Heart left ventricle (tissue), 16 donors: ENCODE measurements around the gene EVL. TPM values are rescaled to one million over a fixed set of nuclear protein-coding genes. Genes with fewer than 3 reads are reported as not detected.
A peak's percentile ranks its signal among the peaks of the same experiment; 100 is the strongest.
"Not testable (repeated sequence)": the region's sequence is repeated elsewhere in the genome, so short reads cannot be mapped to it uniquely, and the experiment has no call there.

Experiments
- ATAC-seq, 4 donors: fragments of 200-7000 bp; cut with Tn5 transposase; one replicate each; pipeline ENCODE4 v1.9.1; 2020 to 2022; ENCODE audit warnings: moderate library complexity in 4 of 4, mild to moderate bottlenecking in 3 of 4, moderate number of reproducible peaks in 1 of 4
- DNase-seq, 5 donors: peaks; one replicate each; pipeline ENCODE4 v3.0.0-alpha.2; 2020
- H3K27ac ChIP-seq, 12 donors: fragments of 200-600 bp; sonication (generic) in 4 of 12; one replicate each; pipeline versions ENCODE4 v1.5.0 to v1.8.0; 2016 to 2022; ENCODE audit warnings: mild to moderate bottlenecking in 2 of 12
- H3K27me3 ChIP-seq, 9 donors: fragments of 200-600 bp; sonication (generic) in 2 of 9; one replicate each; pipeline versions ENCODE4 v1.5.1 to v1.8.0; 2016 to 2022; ENCODE audit warnings: mild to moderate bottlenecking in 3 of 9
- H3K36me3 ChIP-seq, 9 donors: fragments of 200-600 bp; sonication (generic) in 2 of 9; one replicate each; pipeline versions ENCODE4 v1.5.0 to v1.8.0; 2018 to 2022; ENCODE audit warnings: mild to moderate bottlenecking in 2 of 9
- H3K4me1 ChIP-seq, 12 donors: fragments of 200-600 bp; sonication (generic) in 4 of 12; one replicate each; pipeline versions ENCODE4 v1.5.0 to v1.8.0; 2016 to 2022; ENCODE audit warnings: mild to moderate bottlenecking in 3 of 12
- H3K4me3 ChIP-seq, 12 donors: fragments of 200-600 bp; sonication (generic) in 4 of 12; one replicate each; pipeline versions ENCODE4 v1.5.0 to v1.8.0; 2017 to 2022; ENCODE audit warnings: mild to moderate bottlenecking in 9 of 12, moderate library complexity in 4 of 12
- H3K9me3 ChIP-seq, 12 donors: fragments of 200-600 bp; sonication (generic) in 4 of 12; one replicate each; pipeline versions ENCODE4 v1.5.0 to v1.8.0; 2016 to 2022; ENCODE audit warnings: mild to moderate bottlenecking in 1 of 12
- POLR2A ChIP-seq, 2 donors: fragments of 450-650 bp; IDR thresholded peaks; one replicate each; pipeline ENCODE4 v1.6.1; 2017; ENCODE audit warnings: antibody characterized with exemption in 2 of 2, mild to moderate bottlenecking in 2 of 2, moderate library complexity in 2 of 2
- whole genome bisulfite sequencing, 4 donors: extraction: QIAGEN DNeasy Blood & Tissue Kit in 2 of 4; methylation state at CpG; one replicate each; pipeline versions ENCODE4 v1.1.5 to v1.1.7; 2013 to 2018; 5-methylcytosine and 5-hydroxymethylcytosine counted together
- intact Hi-C, 10 donors: fragments of 100-400 bp; cut with DNase I; formaldehyde crosslinking; loops; one replicate each; pipeline versions ENCODE4 v1.11.1 to v1.14.2; 2022
- polyA plus RNA-seq, 2 donors: library from polyadenylated mRNA; stranded (reverse); fragments of 200-250 nt; gene quantifications; one replicate each; pipeline ENCODE4 v1.2.3, GENCODE V29; 2013
- total RNA-seq, 9 donors: library from RNA; depleted of rRNA in 2 of 9; stranded (reverse); fragments of >200 nt in 2 of 9; fragmentation: NEBNext Ultra II Directional in 3 of 9; extraction: Animal tissue kit (Norgen Biotek cat#: 25700) in 3 of 9; gene quantifications; one replicate each; pipeline versions ENCODE4 v1.1.0 to v1.2.4, GENCODE V29; 2016 to 2023
- TF ChIP-seq, protein P1 (sequence below), 12 donors: fragments of 200-600 bp; sonication (generic) in 4 of 12; IDR thresholded peaks; one replicate each; pipeline versions ENCODE4 v1.5.0 to v1.8.0; 2018 to 2022; ENCODE audit warnings: antibody characterized with exemption in 12 of 12, mild to moderate bottlenecking in 5 of 12
- donor health status: ischemic (EF 13 %, LVEDD 7.1; RV severe dilation, severe dysfunction).
- donor health status: healthy with polysubstance abuse.
- donor health status: DM: no; HTN: yes; CAD: no.
- donor health status: DM: no; HTN: no; CAD: no.
- donor health status: ischemic (EF 25% LVEDD 6.9; RV normal size, moderate dysfunction).
- donor health status: ischemic (EF 25% LVEDD 5.7; RV mildly dilated, moderate dysfunction).
- donor health status: healthy.
- donor health status: DM: yes; HTN: yes; CAD: no.
- donor health status: ischemic (EF 35%, LVEDD 5.7; RV mildly dilated, moderate dysfunction).
- donor health status: nonischemic (EF 11% LVEDD 7.7; RV severe dilation, severe dysfunction).
- donor health status: DM: yes; HTN: yes; CAD: no.
- donor health status: PGD.
- donor health status: ischemic (EF 29% LVEDD 5.4; RV normal size, mild dysfunction).
- donor health status: nonischemic (EF 23%, LVEDD 6.1; RV moderate dilation, normal function).

EVL gene
- total and polyA plus RNA-seq, 11 donors, result 23.8 to 116 (median 39.9) TPM

DNA sequence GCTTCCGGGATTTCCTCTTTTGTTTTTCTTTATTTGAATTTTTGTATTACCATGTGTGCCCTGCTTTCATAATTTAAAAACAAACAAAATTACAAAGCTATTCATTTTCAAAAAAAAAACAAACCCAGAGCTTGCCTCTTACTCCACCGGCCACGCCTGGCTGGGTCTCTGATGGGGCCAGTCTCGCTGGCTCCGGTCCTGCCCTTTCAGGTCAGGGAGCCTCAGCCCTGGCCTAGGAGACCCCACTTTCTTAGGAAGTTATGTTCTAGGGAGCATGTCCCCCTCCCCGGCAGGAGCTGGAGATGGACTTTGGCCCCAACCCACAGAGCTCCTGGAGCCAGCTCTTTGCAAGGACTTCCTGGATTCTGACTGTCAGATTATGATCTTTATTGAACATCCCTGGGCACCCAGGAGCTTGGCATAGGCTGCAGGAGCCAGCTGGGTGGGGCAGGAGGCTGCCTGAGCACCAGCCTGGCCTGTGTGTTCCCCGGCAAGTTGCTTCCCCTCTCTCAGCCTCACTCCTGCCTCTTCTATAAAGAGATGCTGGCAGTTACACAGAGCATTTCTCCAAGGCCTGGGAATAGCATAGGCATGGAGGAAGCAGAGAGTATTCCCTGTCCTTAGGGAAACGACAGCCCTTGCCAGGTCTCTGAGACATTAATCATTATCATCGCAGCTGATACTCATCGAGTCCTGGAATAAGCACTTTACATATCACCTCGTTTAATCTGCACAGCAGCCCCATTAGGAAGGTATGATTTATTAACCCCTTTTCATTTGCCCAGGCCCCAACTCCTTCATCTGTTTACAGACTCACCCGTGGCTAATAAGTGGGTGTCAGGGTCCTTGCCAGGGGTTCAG is 90.8 kb downstream of the EVL start:
- H3K9me3 ChIP-seq, result peaks cover 0 to 11% (median 6%) of the 10 kb centered on the region in 12 donors
- no peak overlapping the region for H3K27ac ChIP-seq
- TF ChIP-seq POLR2A (IDR thresholded peaks at IDR 0.05), result no peak
- TF ChIP-seq, protein P1, sequence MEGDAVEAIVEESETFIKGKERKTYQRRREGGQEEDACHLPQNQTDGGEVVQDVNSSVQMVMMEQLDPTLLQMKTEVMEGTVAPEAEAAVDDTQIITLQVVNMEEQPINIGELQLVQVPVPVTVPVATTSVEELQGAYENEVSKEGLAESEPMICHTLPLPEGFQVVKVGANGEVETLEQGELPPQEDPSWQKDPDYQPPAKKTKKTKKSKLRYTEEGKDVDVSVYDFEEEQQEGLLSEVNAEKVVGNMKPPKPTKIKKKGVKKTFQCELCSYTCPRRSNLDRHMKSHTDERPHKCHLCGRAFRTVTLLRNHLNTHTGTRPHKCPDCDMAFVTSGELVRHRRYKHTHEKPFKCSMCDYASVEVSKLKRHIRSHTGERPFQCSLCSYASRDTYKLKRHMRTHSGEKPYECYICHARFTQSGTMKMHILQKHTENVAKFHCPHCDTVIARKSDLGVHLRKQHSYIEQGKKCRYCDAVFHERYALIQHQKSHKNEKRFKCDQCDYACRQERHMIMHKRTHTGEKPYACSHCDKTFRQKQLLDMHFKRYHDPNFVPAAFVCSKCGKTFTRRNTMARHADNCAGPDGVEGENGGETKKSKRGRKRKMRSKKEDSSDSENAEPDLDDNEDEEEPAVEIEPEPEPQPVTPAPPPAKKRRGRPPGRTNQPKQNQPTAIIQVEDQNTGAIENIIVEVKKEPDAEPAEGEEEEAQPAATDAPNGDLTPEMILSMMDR (IDR thresholded peaks at IDR 0.05), result no peak
- intact Hi-C loops, result no loop called here
- DNase-seq (no peak), ATAC-seq (no peak)
- no peaks in the 10 kb centered on the region for H3K36me3 ChIP-seq
- 75 to 79% (median 76%) methylated on average over 12 of the region's 12 CpGs for WGBS, 4 donors
- H3K4me1 ChIP-seq, result peaks cover 0 to 15% (median 7%) of the 10 kb centered on the region in 12 donors
- peaks cover 18 to 44% (median 26%) of the 10 kb centered on the region in 9 donors for H3K27me3 ChIP-seq
- H3K4me3 ChIP-seq, result no peak overlapping the region

DNA sequence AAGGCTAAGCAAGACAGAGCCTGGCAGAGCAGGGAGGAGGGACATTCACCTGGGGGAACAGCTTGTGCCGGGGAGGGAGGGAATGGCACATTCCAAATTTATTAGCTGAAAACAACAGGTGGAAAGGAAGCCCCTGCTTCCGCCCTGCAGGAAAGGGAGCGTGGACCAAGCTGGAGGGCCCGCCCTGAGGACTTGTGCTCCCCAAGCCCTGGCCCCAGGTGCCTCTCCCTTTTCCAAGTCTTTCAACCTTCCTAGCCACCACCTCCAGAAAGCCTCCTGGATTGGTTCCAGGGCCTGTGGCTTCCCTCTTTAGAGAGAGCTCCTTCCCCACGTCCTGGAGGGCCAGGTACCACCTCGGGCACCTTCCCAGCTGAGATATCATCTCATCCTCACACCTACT is 91.6 kb downstream of the EVL start:
- no peak for DNase-seq
- intact Hi-C loops, result no loop called here
- TF ChIP-seq, protein P1 (IDR thresholded peaks at IDR 0.05), result no peak
- TF ChIP-seq POLR2A (IDR thresholded peaks at IDR 0.05), result no peak
- Histone ChIP-seq H3K36me3 (no peaks in the 10 kb centered on the region), H3K4me1 (peaks cover 0 to 15% (median 7%) of the 10 kb centered on the region in 12 donors), H3K27me3 (peaks cover 18 to 48% (median 26%) of the 10 kb centered on the region in 9 donors), H3K9me3 (peaks cover 0 to 11% (median 6%) of the 10 kb centered on the region in 12 donors), H3K27ac (no peak overlapping the region), H3K4me3 (no peak overlapping the region)
- 74 to 91% (median 83%) methylated on average over 5 to 6 of the region's 6 CpGs for WGBS, 4 donors
- no peak for ATAC-seq

DNA sequence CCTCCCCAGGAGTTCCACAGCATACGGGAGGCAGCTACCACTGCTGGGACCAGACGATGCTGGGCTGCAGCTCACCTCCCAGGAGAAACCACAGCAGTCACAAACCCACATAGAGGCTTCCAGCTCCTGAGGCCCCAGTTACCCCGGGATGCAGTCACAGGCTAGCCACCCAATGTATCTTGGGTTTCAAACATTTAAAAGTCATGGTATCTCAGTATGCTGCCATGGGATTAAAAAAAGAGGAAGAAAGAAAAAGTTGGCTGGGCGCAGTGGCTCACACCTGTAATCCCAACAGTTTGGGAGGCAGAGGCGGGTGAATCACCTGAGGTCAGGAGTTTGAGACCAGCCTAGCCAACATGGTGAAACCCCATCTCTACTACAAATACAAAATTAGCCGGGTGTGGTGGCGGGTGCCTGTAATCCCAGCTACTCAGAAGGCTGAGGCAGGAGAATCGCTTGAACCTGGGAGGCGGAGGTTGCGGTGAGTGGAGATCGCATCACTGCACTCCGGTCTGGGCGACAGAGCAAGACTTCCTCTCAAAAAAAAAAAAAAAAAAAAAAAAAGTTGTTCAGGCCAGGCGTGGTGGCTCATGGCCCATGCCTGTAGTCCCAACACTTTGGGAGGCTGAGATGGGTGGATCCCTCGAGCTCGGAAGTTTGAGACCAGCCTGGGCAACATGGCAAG is 92.5 kb downstream of the EVL start:
- H3K27ac ChIP-seq, DNase-seq, H3K36me3 ChIP-seq, ATAC-seq, intact Hi-C loops, H3K4me3 ChIP-seq: not testable (repeated sequence)
- H3K4me1 ChIP-seq, result peaks cover 0 to 15% (median 7%) of the 10 kb centered on the region in 12 donors
- peaks cover 0 to 11% (median 6%) of the 10 kb centered on the region in 12 donors for H3K9me3 ChIP-seq
- peaks cover 18 to 48% (median 26%) of the 10 kb centered on the region in 9 donors for H3K27me3 ChIP-seq
- WGBS, 4 donors, result 80 to 94% (median 86%) methylated on average over 13 to 16 of the region's 16 CpGs

DNA sequence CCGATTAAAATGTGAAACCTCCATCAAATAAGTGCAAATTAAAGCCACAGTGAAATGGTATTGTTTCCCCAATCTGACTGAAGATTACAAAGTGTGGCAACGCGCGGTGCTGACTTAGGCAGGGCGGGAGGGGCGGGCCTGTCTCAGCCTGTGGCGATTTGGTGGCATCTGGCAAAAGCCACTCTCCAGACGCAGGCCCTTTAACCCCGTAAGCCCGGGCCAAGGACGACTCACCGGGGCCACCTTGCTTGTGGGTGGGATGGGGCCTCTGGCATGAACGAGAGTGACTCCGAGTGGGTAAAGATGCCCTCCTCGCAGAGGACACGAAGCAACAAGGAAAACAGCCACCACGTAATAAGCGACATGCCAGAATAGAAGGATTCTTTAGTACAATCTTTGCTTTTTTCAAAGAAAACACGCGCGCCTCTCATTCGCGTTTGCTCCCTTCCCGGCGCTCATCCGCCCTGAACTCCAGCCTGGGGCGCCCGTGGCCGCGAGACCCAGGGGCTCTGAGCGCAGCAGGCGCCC is 93.4 kb downstream of the EVL start:
- peaks cover 0 to 15% (median 7%) of the 10 kb centered on the region in 12 donors for H3K4me1 ChIP-seq
- peaks cover 18 to 48% (median 26%) of the 10 kb centered on the region in 9 donors for H3K27me3 ChIP-seq
- DNase-seq (peak in 1 of 5 donors; percentile 13), ATAC-seq (no peak)
- peaks cover 0 to 11% (median 6%) of the 10 kb centered on the region in 12 donors for H3K9me3 ChIP-seq
- peak overlapping the region in 11 of 12 donors; percentile 22 to 49 (median 43) for H3K4me3 ChIP-seq
- WGBS, 4 donors, result 13 to 35% (median 14%) methylated on average over 21 to 32 of the region's 32 CpGs
- no peaks in the 10 kb centered on the region for H3K36me3 ChIP-seq
- intact Hi-C loops, result no loop called here
- no peak overlapping the region for H3K27ac ChIP-seq
- TF ChIP-seq POLR2A (IDR thresholded peaks at IDR 0.05), result no peak
- TF ChIP-seq, protein P1 (IDR thresholded peaks at IDR 0.05), result no peak
